Kidney (tissue), 14 donors: ENCODE data around the gene RBM42. TPM values are rescaled to one million over a fixed set of nuclear protein-coding genes. Genes with fewer than 3 reads are reported as not detected.

Source experiments
- DNase-seq, 5 donors: peaks; one replicate each; pipeline ENCODE4 v3.0.0-alpha.2; 2013 to 2020
- FAIRE-seq: peaks from 2 replicates; lab custom pipeline; 2012; peaks lifted over from hg19 to GRCh38; lab: Jason Lieb, UNC
- H3K27ac ChIP-seq, 2 donors: one replicate each; pipeline ENCODE4 v1.7.0; 2013; ENCODE audit warnings: low read depth in 2 of 2, low read length in 2 of 2, inconsistent platforms in 1 of 2
- H3K27me3 ChIP-seq: one replicate; pipeline ENCODE4 v1.7.1; 2013; ENCODE audit warnings: low read length, inconsistent platforms; ENCODE audit not compliant: control insufficient read depth, insufficient read depth
- H3K36me3 ChIP-seq, 3 donors: one replicate each; pipeline versions ENCODE4 v1.7.0 to v1.7.1; 2013; ENCODE audit warnings: low read length in 3 of 3, control low read depth in 1 of 3, inconsistent platforms in 1 of 3; ENCODE audit not compliant: insufficient read depth in 3 of 3, control insufficient read depth in 2 of 3
- H3K4me1 ChIP-seq, 3 donors: one replicate each; pipeline versions ENCODE4 v1.7.0 to v1.7.1; 2013; ENCODE audit warnings: low read length in 3 of 3, inconsistent platforms in 1 of 3, low read depth in 1 of 3; ENCODE audit not compliant: control insufficient read depth in 2 of 3, insufficient read depth in 2 of 3
- H3K4me3 ChIP-seq, 3 donors: one replicate each; pipeline versions ENCODE4 v1.7.0 to v1.8.1; 2013; ENCODE audit warnings: low read length in 3 of 3, control low read depth in 1 of 3, inconsistent platforms in 1 of 3
- H3K9ac ChIP-seq, 3 donors: one replicate each; pipeline versions ENCODE4 v1.7.0 to v1.7.1; 2013; ENCODE audit warnings: low read length in 3 of 3, control low read depth in 1 of 3, inconsistent platforms in 1 of 3
- H3K9me3 ChIP-seq, 3 donors: one replicate each; pipeline versions ENCODE4 v1.7.0 to v1.7.1; 2013; ENCODE audit warnings: low read length in 3 of 3, control low read depth in 1 of 3, inconsistent platforms in 1 of 3; ENCODE audit not compliant: control insufficient read depth in 2 of 3, insufficient read depth in 1 of 3
- CTCF ChIP-seq: IDR thresholded peaks from 3 replicates; pipeline ENCODE4 v1.5.1; 2012; ENCODE audit warnings: mild to moderate bottlenecking, moderate library complexity, borderline replicate concordance; ENCODE audit not compliant: insufficient read depth; ENCODE audit errors: extremely low read depth
- intact Hi-C: fragments of 100-400 bp; cut with DNase I; formaldehyde crosslinking; loops from one replicate; pipeline ENCODE4 v1.11.1; 2022
- polyA plus RNA-seq: library from polyadenylated mRNA; stranded (reverse); fragments of 350-450 nt; fragmentation: Illumina TruSeq; extraction: RNeasy Lipid Tissue Mini Kit (QIAGEN cat#74804); gene quantifications from one replicate; pipeline ENCODE4 v1.2.3, GENCODE V29; 2014; ENCODE audit warnings: low read depth, low replicate concordance; ENCODE audit not compliant: insufficient read depth
- total RNA-seq: library from RNA; stranded (reverse); fragmentation: NEBNext Ultra II Directional; extraction: Animal tissue kit (Norgen Biotek cat#: 25700); gene quantifications from one replicate; pipeline ENCODE4 v1.2.1, GENCODE V29; 2021
- donor health status: control.
- donor health status: control.
- donor health status: control.
- donor health status: control.
- donor health status: control.
- donor health status: DM: yes; HTN: yes; CAD: no.
- donor health status: Normal renal cell carcinoma (clear cell type).

RBM42 gene
- total and polyA plus RNA-seq, 2 donors from 2014 or later, result 77.6 to 78.1 TPM

- DNase-seq (no peak), FAIRE-seq (no peak)
- no peak for TF ChIP-seq CTCF
- Histone ChIP-seq H3K27me3 (no peaks in the 10 kb centered on the region), H3K4me1 (no peaks in the 10 kb centered on the region), H3K36me3 (peaks cover 0 to 2% (median 0%) of the 10 kb centered on the region in 3 donors), H3K4me3 (no peak overlapping the region), H3K27ac (no peak overlapping the region), H3K9ac (no peak overlapping the region), H3K9me3 (no peaks in the 10 kb centered on the region)
- intact Hi-C loops, result no loop called here
These were observed 10.0 kb upstream of the RBM42 start for GRCh38 chr19:35618857-35619256.

- FAIRE-seq (no peak), DNase-seq (no peak)
- no peaks in the 10 kb centered on the region for H3K27me3 ChIP-seq
- no peak for TF ChIP-seq CTCF
- H3K27ac ChIP-seq, result no peak overlapping the region
- H3K36me3 ChIP-seq, result peaks cover 0 to 2% (median 0%) of the 10 kb centered on the region in 3 donors
- no peak overlapping the region for H3K4me3 ChIP-seq
- no peaks in the 10 kb centered on the region for H3K4me1 ChIP-seq
- intact Hi-C loops, result no loop called here
- H3K9me3 ChIP-seq, result no peaks in the 10 kb centered on the region
- H3K9ac ChIP-seq, result no peak overlapping the region
These were observed 9.4 kb upstream of the RBM42 start for GRCh38 chr19:35619290-35619923.

- H3K36me3 ChIP-seq, result peaks cover 0 to 2% (median 0%) of the 10 kb centered on the region in 3 donors
- H3K27ac ChIP-seq, result no peak overlapping the region
- H3K9ac ChIP-seq, result no peak overlapping the region
- H3K4me3 ChIP-seq, result no peak overlapping the region
- no peaks in the 10 kb centered on the region for H3K27me3 ChIP-seq
- no peak for FAIRE-seq
- no peaks in the 10 kb centered on the region for H3K4me1 ChIP-seq
- intact Hi-C loops, result no loop called here
- no peak for DNase-seq
- H3K9me3 ChIP-seq, result no peaks in the 10 kb centered on the region
- no peak for TF ChIP-seq CTCF
These were observed 8.8 kb upstream of the RBM42 start for GRCh38 chr19:35620001-35620400.

GRCh38 chr19:35621708-35622107 is 7.1 kb upstream of the RBM42 start:
- no peak overlapping the region for H3K4me3 ChIP-seq
- H3K9me3 ChIP-seq, result no peaks in the 10 kb centered on the region
- no peak overlapping the region for H3K9ac ChIP-seq
- intact Hi-C loops, result no loop called here
- H3K27ac ChIP-seq, result no peak overlapping the region
- no peaks in the 10 kb centered on the region for H3K4me1 ChIP-seq
- H3K36me3 ChIP-seq, result no peaks in the 10 kb centered on the region
- DNase-seq (no peak), FAIRE-seq (no peak)
- H3K27me3 ChIP-seq, result no peaks in the 10 kb centered on the region
- no peak for TF ChIP-seq CTCF
